CD4-positive, alpha-beta T cell treated with Interleukin-15 for 4 hours (primary cell): ENCODE measurements around the gene CEP250.
"Not testable (repeated sequence)": the region's sequence is repeated elsewhere in the genome, so short reads cannot be mapped to it uniquely, and the experiment has no call there.

ENCODE experiments used
- DNase-seq: peaks from one replicate; pipeline ENCODE4 v3.0.0-alpha.2; 2020; ENCODE audit warnings: low spot score

The CEP250 gene

DNA sequence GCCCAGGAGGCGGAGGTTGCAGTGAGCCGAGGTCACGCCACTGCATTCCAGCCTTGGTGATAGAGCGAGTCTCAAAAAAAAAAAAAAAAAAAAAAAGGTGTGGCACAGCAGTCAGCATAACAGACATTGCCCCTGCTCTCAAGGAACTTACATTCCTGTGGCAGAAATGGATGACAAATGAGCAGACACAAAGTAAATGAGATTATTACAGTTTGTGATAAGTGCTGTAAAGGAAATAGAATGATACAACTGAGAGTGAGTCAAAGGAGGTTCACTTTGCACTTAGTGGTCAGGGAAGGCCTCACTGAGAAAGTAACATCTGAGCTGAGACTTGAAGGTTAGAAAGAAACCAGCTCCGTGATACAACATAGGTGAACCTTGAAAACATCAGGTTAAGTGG lies 36.4 kb downstream of the CEP250 start:
- no peak for DNase-seq

DNA sequence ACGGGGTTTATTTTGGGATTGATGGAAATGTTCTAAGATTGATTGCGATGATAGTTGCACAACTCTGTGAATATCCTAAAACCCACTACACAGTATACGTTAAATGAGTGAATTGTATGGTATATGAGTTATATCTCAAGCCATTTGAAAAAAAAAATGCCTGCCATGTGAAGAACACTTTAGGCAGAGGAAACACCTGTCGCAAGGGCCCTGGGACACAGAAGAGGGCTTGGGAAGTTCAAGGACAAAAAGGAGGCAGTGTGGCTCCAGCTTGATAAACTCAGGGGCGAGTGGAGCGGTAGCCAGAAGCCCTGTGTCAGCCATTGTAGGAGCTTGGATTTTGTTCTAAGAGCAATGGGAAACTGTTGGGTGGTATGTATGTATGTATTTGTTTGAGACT lies 37.0 kb downstream of the CEP250 start:
- DNase-seq, result no peak

DNA sequence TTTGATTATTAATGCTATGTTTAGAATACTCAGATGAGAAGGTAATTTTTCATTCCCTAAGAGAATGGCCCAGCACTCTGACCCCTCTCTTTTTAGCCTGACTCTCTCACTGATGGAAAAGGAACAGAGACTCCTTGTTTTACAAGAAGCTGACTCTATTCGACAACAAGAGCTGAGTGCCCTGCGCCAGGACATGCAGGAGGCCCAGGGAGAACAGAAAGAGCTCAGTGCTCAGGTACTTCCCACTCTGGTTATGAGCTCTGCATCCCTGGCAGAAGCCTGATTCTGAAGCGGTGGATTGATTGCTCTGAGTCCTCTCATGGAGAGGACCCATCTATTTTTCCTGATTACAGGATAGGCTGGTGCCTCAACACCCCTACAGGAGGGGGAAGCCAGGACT lies 41.1 kb downstream of the CEP250 start:
- DNase-seq, result no peak

GRCh38 chr20:35497320-35497719 lies 41.9 kb downstream of the CEP250 start:
- DNase-seq, result no peak

DNA sequence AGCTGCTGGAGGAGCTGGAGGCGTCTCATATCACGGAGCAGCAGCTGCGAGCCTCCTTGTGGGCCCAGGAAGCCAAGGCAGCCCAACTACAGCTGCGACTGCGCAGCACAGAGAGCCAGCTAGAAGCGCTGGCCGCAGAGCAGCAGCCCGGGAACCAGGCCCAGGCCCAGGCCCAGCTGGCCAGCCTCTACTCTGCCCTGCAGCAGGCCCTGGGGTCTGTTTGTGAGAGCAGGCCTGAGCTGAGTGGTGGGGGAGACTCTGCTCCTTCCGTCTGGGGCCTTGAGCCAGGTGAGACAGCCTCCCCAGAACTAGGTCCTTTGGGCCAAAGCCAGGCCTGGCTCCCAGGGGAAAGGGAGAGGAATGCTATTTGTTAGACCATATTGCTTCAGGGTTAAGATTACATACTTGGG lies 42.4 kb downstream of the CEP250 start:
- DNase-seq, result no peak

GRCh38 chr20:35499271-35499670 lies 43.9 kb downstream of the CEP250 start:
- no peak for DNase-seq

- DNase-seq, result no peak
These were observed 47.0 kb downstream of the CEP250 start for GRCh38 chr20:35502352-35502751.

DNA sequence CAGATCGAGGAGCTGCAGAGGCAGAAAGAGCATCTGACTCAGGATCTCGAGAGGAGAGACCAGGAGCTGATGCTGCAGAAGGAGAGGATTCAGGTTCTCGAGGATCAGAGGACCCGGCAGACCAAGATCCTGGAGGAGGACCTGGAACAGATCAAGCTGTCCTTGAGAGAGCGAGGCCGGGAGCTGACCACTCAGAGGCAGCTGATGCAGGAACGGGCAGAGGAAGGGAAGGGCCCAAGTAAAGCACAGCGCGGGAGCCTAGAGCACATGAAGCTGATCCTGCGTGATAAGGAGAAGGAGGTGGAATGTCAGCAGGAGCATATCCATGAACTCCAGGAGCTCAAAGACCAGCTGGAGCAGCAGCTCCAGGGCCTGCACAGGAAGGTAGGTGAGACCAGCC lies 47.9 kb downstream of the CEP250 start:
- no peak for DNase-seq

DNA sequence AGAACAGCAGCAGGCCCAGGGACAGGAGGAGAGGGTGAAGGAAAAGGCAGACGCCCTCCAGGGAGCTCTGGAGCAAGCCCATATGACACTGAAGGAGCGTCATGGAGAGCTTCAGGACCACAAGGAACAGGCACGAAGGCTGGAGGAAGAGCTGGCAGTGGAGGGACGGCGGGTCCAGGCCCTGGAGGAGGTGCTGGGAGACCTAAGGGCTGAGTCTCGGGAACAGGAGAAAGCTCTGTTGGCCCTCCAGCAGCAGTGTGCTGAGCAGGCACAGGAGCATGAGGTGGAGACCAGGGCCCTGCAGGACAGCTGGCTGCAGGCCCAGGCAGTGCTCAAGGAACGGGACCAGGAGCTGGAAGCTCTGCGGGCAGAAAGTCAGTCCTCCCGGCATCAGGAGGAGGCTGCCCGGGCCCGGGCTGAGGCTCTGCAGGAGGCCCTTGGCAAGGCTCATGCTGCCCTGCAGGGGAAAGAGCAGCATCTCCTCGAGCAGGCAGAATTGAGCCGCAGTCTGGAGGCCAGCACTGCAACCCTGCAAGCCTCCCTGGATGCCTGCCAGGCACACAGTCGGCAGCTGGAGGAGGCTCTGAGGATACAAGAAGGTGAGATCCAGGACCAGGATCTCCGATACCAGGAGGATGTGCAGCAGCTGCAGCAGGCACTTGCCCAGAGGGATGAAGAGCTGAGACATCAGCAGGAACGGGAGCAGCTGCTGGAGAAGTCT lies 48.6 kb downstream of the CEP250 start:
- no peak for DNase-seq

DNA sequence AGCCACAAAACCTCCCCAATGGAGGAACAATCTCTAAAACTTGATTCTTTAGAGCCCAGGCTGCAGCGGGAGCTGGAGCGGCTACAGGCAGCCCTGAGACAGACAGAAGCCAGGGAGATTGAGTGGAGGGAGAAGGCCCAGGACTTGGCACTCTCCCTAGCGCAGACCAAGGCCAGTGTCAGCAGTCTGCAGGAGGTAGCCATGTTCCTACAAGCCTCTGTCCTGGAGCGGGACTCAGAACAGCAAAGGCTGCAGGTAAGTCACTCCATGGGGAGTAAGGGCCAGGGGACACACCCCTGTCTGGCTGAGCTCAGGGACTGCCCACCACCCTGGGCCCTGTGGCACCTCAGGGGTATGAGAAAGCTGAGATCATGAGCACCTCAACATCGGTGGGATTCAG lies 49.4 kb downstream of the CEP250 start:
- DNase-seq, result no peak

- DNase-seq, result no peak
These were observed 50.8 kb downstream of the CEP250 start for GRCh38 chr20:35506179-35506578.

DNA sequence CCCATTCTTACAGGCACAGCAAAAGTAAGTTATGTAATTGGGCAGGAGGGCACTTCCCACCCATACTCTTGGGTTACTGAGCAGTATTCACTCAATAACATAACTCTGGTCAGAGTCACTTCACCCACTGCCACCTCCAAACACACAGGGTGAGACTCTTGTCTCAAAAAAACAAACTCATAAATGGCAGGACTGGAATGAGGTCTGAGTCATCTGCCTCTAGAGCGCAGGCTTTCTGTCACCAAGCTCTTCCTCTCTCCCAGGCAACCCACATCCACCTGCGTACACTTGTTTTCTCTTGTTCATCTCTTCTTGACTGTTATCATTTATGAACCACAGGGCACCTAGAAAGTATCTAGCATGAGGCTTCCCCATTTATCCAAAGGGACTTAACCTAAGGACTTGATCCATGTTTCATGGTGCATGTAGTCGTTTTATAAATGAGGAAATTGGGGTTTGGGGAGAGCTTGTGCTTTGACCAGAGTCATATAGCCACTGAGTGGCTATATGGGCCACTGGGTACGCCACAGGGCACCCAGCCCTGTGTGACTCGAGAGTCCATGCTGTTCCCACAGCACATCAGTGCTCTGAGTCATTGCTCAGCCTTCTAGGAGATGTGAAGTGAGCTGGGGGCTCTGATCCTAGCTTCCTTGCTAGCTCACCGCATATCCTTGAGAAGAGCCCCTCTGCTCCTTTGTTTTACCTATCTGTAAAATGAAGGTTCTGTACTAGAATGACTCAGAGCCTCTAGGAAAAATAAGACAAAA lies 51.7 kb downstream of the CEP250 start:
- DNase-seq, result no peak

DNA sequence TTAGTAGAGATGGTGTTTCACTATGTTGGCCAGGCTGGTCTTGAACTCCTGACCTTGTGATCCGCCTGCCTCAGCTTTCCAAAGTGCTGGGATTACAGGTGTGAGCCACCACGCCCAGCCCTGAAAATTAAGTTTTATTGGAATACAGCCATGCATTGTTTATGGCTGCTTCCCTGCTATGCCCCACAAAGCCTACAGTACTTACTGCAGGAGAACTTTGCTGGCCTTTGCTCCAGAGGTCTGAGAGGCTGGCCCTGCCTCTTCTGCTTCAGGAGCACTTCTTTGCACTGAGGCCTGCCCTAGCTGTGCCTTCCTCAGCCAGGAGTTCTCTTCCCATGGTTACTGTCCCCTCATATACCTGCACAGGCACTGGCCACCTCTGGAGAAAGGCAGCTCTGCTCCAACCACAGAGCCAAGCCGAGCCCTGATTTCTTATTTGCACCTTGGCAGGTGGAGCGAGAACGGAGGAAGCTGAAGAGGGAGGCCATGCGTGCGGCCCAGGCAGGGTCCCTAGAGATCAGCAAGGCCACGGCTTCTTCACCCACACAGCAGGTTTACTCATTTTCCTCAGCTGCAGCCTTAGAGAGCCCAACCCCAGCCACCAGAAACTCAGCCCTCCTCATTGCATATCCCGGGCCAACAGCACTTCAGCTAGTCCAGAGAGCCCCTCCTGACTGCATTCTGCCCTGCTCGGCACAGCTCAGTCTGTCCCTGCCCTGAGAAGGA lies 53.3 kb downstream of the CEP250 start:
- DNase-seq, result no peak

- DNase-seq, result no peak
These were observed 55.7 kb downstream of the CEP250 start for GRCh38 chr20:35510951-35511735.

- no peak for DNase-seq
These were observed 56.5 kb downstream of the CEP250 start for GRCh38 chr20:35511814-35512420.

- DNase-seq, result no peak
These were observed 59.1 kb downstream of the CEP250 start for GRCh38 chr20:35514371-35514932.

- no peak for DNase-seq
These were observed 59.9 kb downstream of the CEP250 start for GRCh38 chr20:35515341-35515740.

- no peak for DNase-seq
These were observed 60.7 kb downstream of the CEP250 start for GRCh38 chr20:35515949-35516645.

DNA sequence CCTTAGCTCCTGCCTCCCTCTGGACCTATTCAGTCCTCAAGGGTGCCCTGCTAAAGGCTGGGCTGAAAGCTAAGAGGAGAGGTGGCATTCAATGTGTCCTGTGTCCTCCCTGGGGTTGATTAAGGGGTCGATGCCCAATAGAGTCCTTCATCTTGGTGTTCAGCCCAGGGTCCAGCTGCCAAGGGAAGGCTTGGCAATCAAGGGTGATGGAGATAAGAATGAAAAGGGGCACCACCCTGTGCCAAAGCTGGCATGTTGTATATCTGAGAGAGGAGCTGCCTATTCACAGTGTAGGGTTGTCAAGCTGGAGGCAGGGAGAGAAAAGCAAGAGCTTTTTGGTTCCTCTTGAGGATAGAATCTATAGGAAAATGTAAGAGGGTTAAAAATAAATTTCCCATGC lies 61.7 kb downstream of the CEP250 start:
- no peak for DNase-seq

GRCh38 chr20:35517767-35518166 lies 62.4 kb downstream of the CEP250 start:
- not testable (repeated sequence) for DNase-seq

GRCh38 chr20:35518955-35519354 lies 63.6 kb downstream of the CEP250 start:
- DNase-seq, result no peak
